ENCODE measurements around the gene PKMYT1.

GRCh38 chr16:2926650-2926999, 53.6 kb downstream of the PKMYT1 start:
- TF ChIP-seq CTCF (conservative IDR thresholded peaks at IDR 0.05 in 1 of 2, IDR thresholded peaks at IDR 0.05 in 1 of 2; ENCODE audit: extremely low read depth in 1 of 2, insufficient read depth in 1 of 2, low read depth in 1 of 2, low read length in 2 of 2) (no peak), EZH2 (IDR thresholded peaks at IDR 0.05; ENCODE audit: borderline replicate concordance, low read length) (no peak)

Measured in mammary epithelial cell (primary cell).